SK-N-SH treated with all-trans-retinoic acid at 6 μM for 48 hours (cell line): Measurements from ENCODE around the gene ECHS1.

ENCODE experiments used
- GLIS3 ChIP-seq: fragments of 250-450 bp; sonication (Bioruptor Pico); IDR thresholded peaks from 2 replicates; pipeline ENCODE4 v1.5.0; 2020; ENCODE audit warnings: mild to moderate bottlenecking, moderate library complexity
- OSR1 ChIP-seq: fragments of 250-450 bp; sonication (Bioruptor Pico); IDR thresholded peaks from 2 replicates; pipeline ENCODE4 v1.8.0; 2022; ENCODE audit warnings: moderate library complexity, mild to moderate bottlenecking, inconsistent platforms
- RARB ChIP-seq: fragments of 250-450 bp; sonication (Bioruptor Pico); IDR thresholded peaks from 2 replicates; pipeline ENCODE4 v1.8.0; 2021; ENCODE audit warnings: mild to moderate bottlenecking, moderate library complexity
- TOX ChIP-seq: fragments of 250-450 bp; sonication (Bioruptor Pico); IDR thresholded peaks from 2 replicates; pipeline ENCODE4 v1.8.0; 2021; ENCODE audit warnings: mild to moderate bottlenecking, moderate library complexity, borderline replicate concordance
- ZFP3 ChIP-seq: fragments of 250-450 bp; sonication (Bioruptor Pico); IDR thresholded peaks from 2 replicates; pipeline ENCODE4 v1.5.0; 2020; ENCODE audit warnings: mild to moderate bottlenecking, moderate library complexity
- ZNF565 ChIP-seq: fragments of 450-650 bp; formaldehyde crosslinking; conservative IDR thresholded peaks from 2 replicates; pipeline ENCODE4 v1.5.0; 2020; ENCODE audit warnings: low read depth, mild to moderate bottlenecking, moderate library complexity
- TF ChIP-seq, protein P1 (sequence below): fragments of 250-450 bp; sonication (Bioruptor Pico); IDR thresholded peaks from 2 replicates; pipeline ENCODE4 v1.5.0; 2020; ENCODE audit warnings: mild to moderate bottlenecking, moderate library complexity

DNA sequence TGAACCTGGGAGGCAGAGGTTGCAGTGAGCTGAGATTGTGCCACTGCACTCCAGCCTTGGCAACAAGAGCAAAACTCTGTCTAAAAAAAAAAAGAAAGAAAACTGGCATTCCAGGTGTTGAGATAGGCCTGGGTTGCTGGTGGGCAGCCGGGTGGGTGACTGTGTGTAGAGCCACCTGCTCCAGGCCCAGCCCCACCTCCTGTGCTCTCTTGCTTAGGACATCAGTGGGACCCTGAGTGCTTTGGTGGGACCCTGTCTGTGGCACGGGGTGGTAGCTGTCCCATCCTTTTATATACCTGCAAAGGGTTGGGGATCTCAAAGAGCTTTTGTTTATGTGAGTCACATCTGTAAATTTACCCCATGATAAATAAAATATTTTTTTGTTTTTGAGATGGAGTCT, 12.1 kb upstream of the ECHS1 start:
- no peak for TF ChIP-seq RARB (CRISPR knock-in tag)
- TF ChIP-seq ZFP3 (CRISPR knock-in tag), result no peak
- no peak for TF ChIP-seq GLIS3
- no peak for TF ChIP-seq TOX (CRISPR knock-in tag)
- TF ChIP-seq OSR1 (CRISPR knock-in tag), result no peak
- TF ChIP-seq ZNF565, result no peak
- TF ChIP-seq, protein P1, sequence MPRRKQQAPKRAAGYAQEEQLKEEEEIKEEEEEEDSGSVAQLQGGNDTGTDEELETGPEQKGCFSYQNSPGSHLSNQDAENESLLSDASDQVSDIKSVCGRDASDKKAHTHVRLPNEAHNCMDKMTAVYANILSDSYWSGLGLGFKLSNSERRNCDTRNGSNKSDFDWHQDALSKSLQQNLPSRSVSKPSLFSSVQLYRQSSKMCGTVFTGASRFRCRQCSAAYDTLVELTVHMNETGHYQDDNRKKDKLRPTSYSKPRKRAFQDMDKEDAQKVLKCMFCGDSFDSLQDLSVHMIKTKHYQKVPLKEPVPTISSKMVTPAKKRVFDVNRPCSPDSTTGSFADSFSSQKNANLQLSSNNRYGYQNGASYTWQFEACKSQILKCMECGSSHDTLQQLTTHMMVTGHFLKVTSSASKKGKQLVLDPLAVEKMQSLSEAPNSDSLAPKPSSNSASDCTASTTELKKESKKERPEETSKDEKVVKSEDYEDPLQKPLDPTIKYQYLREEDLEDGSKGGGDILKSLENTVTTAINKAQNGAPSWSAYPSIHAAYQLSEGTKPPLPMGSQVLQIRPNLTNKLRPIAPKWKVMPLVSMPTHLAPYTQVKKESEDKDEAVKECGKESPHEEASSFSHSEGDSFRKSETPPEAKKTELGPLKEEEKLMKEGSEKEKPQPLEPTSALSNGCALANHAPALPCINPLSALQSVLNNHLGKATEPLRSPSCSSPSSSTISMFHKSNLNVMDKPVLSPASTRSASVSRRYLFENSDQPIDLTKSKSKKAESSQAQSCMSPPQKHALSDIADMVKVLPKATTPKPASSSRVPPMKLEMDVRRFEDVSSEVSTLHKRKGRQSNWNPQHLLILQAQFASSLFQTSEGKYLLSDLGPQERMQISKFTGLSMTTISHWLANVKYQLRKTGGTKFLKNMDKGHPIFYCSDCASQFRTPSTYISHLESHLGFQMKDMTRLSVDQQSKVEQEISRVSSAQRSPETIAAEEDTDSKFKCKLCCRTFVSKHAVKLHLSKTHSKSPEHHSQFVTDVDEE (CRISPR knock-in tag), result no peak
